Activated CD4-positive, CD25-positive, alpha-beta regulatory T cell treated with anti-CD3 and anti-CD28 coated beads, Interleukin-2, amount 50 U/mL, for 24 hours (primary cell): ENCODE results near the gene ACR.
"Not testable (repeated sequence)": the region's sequence is repeated elsewhere in the genome, so short reads cannot be mapped to it uniquely, and the experiment has no call there.

Experiments used
- ATAC-seq, 2 donors: fragments of 150-1000 bp; cut with Tn5 transposase; one replicate each; pipeline ENCODE4 v1.10.0; 2021; ENCODE audit warnings: mild to moderate bottlenecking in 1 of 2, moderate library complexity in 1 of 2

ACR gene

GRCh38 chr22:50733521-50734342, 4.3 kb upstream of the ACR start:
- ATAC-seq: no peak

GRCh38 chr22:50734343-50734771, 3.6 kb upstream of the ACR start:
- no peak for ATAC-seq

DNA sequence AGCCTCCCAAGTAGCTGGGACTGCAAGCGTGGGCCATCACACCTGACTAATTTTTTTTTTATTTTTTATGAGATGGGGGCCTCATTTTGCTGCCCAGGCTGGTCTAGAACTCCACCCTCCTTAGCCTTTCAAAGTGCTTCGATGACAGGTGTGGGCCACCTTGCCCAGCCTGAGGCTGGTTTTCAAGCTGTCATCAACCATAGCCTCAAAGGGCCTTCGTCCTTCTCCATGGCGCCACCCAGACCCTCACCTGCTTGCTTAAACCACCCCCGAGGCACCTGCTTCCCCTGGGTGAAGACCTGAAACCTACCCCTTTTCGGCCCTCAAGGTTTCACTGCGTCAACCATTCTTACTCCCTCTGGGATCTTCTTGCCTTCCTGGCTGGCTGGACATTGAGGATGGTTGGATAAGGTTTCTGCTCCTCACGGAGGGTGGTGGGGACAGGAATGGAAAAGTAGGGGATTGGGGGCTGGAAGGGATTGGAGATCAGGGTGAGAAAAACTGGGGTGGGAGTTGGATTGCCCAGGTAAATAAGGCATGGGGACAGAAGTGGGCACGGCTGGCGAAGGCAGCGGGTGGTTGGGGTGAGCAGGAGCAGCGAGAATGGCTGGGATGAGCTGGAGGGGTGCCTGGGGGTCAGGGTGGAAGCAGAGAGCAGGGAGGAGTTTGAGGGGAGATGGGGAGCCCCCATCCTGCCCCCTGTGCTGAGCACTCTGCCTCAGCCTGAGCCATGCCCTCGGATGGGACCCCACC, 2.8 kb upstream of the ACR start:
- ATAC-seq: no peak

DNA sequence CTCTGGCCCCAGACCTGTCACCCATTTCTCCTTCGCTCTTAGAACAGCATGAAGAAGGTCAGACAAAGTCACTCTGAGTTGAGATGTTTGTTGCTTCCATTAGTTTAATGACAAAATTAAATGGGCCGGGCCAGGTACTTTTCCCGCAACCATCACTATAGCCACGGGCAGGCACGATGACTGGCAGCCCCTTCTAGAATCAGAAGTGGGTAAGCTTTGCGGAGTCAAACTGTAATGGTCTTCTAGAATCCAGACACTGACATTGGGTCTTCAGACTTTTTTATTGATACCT, 2.3 kb upstream of the ACR start:
- no peak for ATAC-seq

- no peak for ATAC-seq
Measured at GRCh38 chr22:50738649-50739227, 734 bp downstream of the ACR start.

- ATAC-seq: no peak
Measured at GRCh38 chr22:50739279-50739691, 1.3 kb downstream of the ACR start.

- ATAC-seq: no peak
Measured at GRCh38 chr22:50739894-50740293, 1.9 kb downstream of the ACR start.

- not testable (repeated sequence) for ATAC-seq
Measured at GRCh38 chr22:50740714-50741113, 2.7 kb downstream of the ACR start.

- not testable (repeated sequence) for ATAC-seq
Measured at GRCh38 chr22:50744424-50744823, 6.4 kb downstream of the ACR start.

DNA sequence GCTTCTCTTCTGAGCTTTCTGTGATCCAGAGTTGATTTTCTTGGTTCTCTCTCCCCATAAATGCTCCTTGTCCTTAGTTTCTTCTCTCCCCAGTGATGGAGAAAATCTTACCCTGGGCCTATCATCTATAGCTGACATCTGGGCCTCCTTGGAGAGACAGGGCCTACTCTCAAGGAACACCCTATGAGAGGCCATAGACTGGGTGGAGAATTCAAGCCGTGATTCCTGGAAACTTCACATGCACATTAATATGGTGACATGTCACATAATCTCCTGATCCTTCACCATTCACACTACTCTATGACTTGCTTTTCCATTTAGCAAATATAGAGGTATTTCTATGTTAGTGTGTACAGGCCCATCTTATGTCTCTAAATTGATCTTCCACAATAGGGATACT, 9.5 kb downstream of the ACR start:
- not testable (repeated sequence) for ATAC-seq

- not testable (repeated sequence) for ATAC-seq
Measured at GRCh38 chr22:50748630-50749029, 10.6 kb downstream of the ACR start.

DNA sequence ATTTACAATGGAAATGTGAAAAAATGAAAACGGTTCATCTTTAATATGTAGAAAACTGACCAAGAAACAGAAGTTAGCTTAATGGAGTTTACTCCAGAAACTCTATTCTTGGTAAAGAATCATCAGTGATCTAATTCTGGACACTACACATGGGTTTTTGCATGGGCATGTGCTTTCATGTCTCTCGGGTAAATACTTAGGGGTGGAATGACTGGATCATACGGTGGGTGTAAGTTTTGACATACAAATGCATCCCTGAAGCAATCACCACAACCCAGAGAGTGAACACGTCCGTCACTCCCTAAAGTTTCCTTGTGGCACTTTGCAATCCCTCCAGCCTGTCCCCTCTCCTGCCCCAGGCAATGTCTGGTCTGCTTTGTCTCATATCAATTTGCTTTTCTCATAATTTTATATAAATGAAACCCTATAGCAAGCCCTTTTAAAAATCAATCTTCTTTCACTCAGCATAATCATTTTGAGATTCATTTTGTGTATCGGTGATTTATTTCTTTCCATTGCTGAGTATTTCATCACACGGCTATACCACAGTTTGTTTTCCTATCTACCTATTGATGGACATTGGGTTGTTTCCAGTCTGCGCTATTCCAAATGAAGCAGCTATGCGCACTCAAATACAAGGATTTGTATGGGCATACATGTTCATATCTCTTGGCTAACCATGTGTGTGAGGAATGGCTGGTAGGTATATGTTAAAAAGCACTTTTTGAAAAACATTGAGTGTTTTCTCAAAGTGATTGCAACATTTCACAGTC, 11.5 kb downstream of the ACR start:
- not testable (repeated sequence) for ATAC-seq

DNA sequence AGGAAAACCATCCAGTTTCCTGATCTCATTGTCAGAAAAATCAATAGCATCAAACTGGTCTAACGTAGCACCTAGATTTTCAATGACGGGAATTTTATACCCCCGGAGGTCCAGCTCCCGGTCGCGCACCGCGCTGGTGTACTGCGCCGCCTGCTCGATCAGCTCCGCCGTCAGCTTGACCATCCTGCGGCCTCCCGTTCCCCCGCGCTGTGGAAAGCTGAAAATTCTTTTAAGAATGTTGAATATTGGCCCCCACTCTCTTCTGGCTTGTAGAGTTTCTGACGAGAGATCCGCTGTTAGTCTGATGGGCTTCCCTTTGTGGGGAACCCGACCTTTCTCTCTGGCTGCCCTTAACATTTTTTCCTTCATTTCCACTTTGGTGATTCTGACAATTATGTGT, 17.2 kb downstream of the ACR start:
- ATAC-seq: not testable (repeated sequence)

- ATAC-seq: not testable (repeated sequence)
Measured at GRCh38 chr22:50756406-50756805, 18.4 kb downstream of the ACR start.

- ATAC-seq: peak; percentile 45 to 58
Measured at GRCh38 chr22:50756949-50757491, 19.0 kb downstream of the ACR start.

- ATAC-seq: peak; percentile 51 to 59
Measured at GRCh38 chr22:50759597-50760341, 21.8 kb downstream of the ACR start.

- ATAC-seq: not testable (repeated sequence)
Measured at GRCh38 chr22:50761829-50762228, 23.8 kb downstream of the ACR start.

DNA sequence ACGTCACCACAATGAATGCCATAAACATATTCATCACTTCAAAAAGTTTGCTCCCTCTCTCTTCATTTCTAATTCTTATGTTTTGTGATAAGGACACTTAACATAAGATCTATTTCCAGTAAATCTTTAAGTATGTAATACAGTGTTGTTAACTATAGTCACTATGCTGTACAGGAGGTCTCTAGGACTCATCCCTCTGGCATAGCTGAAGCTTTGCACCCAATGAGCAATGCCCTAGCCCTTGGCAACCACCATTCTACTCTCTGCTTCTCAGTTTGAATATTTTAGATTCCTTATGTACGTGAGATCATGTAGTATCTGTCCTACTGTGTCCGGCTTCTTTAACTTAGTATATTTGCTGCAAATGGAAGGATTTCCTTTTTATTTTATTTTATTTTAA, 26.3 kb downstream of the ACR start:
- not testable (repeated sequence) for ATAC-seq

DNA sequence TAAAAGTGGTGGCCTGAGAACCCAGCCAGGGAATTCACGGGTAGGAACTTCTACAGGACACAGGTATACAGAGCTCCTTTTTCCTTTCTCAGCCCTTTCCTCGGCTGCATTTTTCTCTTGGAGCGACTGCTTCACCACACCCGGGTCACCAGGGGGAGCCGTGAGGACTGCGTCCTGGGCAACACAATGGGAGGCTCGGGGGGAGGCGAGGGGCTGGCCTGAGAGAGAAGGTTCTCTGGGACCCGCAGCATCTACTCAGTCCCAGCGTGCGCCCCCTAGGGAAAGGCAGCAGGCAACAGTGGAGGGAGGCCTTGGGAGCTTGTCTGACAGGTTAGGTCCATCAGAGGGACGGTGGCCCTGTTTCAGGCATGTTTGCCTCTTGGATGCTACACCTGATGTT, 37.1 kb downstream of the ACR start:
- ATAC-seq: not testable (repeated sequence)

DNA sequence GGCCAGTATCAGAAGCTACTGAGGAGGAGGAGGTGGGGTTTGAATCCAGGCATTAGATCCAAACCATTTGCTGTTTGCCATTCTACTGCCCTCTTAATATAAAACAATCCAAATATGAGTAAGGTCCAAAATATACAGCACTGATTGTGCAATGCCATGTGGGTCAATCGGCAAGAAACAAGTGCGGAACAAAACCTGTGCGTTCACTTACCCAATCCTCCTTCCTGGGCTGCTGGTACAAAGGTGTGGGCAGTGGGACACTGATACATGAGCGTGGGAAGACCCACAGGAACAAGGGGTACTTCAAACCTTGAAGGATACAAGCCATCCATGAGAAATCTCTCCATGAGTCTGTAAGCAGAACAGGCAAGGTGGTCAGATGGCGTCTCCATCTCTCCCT, 39.6 kb downstream of the ACR start:
- ATAC-seq: not testable (repeated sequence)

- ATAC-seq: not testable (repeated sequence)
Measured at GRCh38 chr22:50780244-50780643, 42.2 kb downstream of the ACR start.

GRCh38 chr22:50782253-50782652, 44.2 kb downstream of the ACR start:
- ATAC-seq: not testable (repeated sequence)
